GM18499 (cell line): ENCODE measurements around the gene HEYL.

Experiments used
- ATAC-seq: cut with Tn5 transposase; IDR thresholded peaks from one replicate; pipeline ENCODE4 v1.9.1; 2021; ENCODE audit warnings: moderate number of reproducible peaks; ENCODE audit not compliant: insufficient read depth, unreplicated experiment

HEYL gene

DNA sequence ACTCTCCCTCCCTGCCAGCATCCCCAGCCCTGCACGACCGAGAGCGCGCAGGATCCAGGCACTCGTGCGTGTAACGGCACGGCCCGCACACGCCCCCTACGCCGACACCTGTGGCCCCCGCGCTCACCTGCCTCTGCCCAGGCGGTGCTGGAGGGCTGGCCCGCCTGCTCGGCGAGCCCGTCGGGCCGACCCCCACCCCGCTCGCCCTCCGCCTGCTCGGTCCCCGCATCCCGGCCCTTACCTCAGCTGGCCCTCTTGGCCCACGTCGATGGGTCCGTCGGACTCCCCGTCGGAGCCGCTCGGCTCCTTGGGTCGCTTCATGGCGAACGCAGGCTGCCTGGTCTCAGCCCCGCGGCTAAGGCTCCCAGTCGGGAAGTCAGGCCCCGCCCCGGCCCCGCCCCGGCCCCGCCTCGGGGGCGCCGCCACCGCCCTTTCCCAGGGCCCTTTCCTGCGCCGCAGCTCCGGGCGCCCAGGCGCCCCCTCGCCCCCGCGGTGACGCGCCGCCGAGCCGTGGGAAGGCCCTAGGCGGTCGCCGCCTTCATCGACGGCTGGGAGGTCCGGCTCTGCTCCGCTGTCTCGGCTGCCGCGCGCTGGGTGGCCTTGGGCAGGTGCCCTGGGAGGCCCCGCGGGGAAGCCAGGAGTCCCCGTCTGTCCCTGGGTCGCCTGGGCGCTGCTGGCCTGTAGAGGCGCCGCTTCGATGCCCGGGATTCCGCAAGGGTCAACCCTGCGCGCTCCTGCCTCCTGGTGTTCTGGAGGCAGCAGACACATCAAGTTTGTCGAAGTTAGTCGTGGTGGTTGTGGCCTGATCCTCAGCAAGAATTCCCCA is at the start of gene HEYL:
TSS of gene HEYL (minus strand) at position 339 of the 826 bp plus-strand sequence. CDS start at position 321, 18 bp downstream.
- ATAC-seq: no peak

DNA sequence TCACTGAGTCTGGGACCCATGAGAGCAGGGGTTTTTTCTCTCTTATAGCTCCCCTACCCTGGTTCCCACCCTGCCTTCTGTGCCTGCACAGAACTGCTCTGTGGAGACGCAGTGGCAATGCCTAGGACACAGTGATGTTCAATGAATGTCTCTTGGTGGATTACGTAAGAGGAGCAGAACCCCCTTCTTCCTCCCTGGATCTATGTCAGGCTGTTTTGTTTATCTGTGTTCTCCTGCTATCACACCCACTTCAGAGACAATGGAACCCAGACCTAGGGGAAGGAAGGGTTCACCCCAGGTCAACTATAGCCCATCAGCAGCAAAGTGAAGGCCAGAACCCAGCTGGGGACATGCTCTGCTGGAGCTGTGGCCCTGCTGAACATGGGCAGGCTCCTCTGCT is 49.8 kb upstream of the HEYL start:
- no peak for ATAC-seq

DNA sequence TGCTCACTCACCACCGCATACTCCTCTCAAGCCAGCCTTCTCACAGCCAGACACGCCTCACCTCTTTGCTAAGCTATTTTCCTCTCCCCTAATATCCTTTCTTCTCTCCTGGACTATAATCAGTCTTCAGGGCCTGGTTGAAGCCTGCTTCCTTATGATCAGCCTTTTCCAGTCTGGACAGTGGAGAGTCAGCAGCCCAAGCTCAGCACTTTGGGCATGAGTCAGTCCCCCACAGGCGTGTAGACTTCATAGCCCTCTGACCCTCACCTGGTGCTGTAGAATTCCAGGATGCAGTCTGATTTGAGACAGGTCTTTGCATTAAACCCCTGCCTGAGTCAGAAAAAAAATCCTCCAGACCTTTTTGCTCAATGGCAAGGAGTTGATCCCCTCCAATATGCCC is 49.3 kb upstream of the HEYL start:
- ATAC-seq: no peak

DNA sequence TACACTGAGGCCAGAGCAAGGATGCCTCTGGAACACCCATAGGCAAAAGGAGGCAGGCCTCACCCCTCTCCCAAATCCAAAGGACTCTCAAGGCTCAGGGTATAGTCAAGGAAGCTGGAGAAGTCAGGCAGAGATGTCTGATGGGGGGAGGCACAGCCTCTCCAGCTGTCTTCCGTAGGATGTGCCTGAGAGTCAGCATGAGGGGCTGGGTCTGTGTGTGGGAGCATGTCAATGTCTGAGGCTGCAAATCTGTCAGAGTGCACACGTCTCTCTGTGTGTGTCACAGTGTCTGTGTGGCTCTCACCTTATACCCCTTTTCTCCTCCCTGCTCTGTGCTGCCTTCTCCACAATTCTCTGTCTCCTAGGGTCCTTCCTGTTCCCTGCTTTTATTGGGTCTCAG is 47.8 kb upstream of the HEYL start:
- no peak for ATAC-seq

DNA sequence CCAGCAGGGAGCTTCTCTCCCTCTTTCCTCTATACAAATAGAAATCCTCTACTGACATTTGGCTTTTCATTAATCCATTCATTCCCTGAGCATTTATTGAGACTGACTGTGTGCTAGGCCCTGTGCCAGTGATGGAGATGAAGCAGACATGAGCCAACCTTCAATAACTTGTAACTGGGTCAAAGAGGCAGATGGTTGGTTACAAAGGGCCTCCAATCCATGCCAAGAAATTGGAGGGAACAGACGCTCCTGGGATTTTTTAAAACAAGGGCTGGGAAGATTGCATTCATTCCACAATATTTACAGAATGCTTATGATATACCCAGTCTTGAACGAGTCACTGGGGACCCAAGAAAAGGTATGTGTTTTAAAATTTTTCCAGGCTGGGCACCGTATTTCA is 45.6 kb upstream of the HEYL start:
- no peak for ATAC-seq

DNA sequence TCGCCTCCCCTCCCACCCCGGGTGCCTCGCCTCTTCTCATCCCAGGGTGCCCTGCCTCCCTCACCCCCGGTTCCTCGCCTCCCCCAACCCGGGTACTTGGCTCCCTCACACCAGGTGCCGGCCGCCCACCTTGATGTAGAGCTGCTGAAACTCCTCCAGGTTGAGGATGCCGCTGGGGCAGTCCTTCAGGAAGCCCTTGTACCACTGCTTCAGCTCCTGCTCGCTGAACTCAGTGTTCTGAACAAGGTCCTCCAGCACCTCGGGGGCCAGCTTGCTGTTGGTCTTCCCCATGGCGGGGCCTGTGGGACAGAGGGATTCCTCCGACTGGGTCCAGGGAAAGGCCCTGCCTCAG is 44.8 kb upstream of the HEYL start:
- ATAC-seq: no peak

DNA sequence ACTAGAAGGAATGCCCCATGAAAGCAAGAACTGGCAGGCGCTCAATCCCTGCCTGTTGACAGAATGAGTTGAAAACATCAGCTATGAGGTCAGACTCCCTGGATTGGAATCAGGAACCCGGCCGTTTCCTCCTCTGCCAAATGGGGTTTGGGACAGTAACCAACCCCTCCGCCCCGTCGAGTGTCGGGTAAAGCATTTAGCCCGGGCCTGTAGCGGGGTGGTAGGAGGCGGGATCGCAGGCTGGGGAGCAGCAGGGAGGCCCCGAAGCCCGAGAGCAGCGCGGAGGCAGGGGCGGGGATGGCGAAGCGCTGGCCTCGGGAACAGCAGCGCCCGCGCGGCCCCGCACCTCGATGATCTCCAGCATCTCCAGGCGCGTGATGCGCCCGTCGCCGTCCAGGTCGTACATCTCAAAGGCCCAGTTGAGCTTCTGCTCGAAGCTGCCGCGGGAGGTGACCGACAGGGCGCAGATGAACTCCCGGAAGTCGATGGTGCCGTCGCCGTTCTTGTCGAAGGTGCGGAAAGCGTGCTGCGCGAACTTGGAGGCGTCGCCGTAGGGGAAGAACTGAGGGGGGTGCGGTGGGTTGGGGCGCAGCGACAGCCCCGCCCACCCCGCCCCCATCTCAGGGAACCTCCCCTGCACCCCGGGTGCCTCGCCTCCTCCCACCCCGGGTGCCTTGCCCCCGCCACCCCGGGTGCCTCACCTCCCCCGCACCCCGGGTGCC is 44.3 kb upstream of the HEYL start:
- ATAC-seq: no peak

DNA sequence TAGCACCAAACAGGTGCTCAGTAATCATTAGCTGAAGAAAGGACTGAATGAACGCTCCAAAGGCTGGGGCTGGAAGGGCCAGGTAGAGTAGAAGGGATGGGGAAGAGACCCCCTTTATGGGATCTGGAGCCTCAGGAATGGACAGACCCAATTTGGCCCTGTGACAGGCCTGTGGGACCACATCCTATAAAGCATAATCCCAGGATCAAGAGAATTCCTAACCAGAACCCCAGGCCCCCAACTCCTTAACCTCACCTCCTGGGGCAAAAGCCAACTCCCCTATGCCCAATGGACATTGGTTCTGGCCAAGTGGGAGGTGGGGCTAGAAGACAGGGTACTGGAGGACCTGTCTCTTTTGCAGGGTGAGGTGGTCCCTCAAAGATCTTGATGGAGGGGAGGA is 42.6 kb upstream of the HEYL start:
- ATAC-seq: no peak

DNA sequence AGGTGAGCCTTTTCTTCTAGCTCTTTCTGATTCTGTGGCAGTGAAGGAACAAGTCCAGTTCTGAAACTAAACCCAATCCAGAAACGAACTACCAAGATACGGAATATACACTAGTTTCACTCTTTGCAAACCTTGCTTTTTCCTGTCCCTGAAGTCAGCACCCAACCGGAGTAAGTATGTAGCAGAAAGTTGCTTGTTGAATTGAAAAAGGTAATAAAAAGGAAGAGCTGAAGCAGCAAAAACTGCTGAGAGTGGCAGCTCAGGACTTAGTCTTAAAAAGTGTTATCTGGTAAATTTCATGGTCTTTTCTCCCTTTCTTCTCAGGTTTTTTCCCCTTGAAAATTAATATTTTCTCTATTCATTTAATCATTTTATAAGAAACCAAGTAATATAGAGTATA is 41.9 kb upstream of the HEYL start:
- ATAC-seq: no peak

DNA sequence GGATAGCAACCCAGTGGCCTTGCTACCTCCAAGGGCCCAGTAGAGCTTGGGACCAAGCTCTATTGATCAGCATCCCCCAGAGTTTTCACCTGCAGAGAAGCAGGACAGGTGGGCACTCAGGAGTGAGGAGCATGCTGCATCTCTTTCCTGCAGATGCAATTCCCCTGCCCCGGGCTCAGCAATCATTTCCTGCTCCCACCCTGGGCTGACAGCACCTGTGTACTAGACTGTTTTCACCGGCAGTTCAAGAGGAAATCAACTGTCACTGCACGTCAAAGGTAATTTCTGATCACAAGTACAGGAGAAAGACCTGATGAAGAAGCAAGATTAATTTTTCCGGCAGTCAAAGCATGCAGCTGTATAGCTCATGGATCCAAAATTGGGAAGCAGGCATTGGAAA is 41.3 kb upstream of the HEYL start:
- no peak for ATAC-seq

DNA sequence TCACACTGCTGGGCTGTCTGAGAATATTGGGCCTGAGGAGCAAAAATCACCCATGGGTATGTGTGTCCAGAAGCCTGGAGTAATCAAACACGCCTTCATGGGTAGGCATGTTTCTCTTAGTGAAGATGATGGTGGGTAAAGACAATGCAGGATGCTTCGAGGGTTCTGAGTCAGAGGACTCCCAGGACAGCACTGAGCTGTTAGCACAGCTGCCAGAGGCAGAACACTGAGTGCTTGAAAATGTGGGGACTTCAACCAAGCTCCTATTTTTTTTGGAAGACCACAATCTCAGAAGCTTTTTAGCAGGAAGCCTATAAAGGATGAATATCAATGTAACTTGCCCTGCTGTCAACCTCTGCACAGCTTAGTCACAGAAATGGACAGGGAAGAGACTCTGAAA is 40.4 kb upstream of the HEYL start:
- no peak for ATAC-seq

DNA sequence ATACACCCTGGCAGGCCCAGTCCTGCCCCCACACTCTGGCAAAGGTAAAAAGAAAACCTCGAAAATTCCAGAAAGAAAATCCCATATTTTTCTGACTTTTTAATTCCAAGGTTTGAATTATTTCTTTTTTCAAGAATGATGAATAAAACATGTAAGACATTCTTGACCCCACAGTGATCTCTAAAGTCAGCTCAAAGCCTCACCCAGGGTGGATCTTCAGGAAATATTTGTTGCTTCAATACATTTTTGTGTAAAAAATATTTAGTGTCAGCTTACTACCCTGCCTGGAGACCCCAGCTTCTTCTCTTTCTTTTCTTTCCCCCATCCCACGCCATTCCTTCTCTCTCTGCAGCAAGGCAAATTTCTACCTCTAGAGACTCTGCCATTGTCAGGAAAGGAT is 39.4 kb upstream of the HEYL start:
- no peak for ATAC-seq

DNA sequence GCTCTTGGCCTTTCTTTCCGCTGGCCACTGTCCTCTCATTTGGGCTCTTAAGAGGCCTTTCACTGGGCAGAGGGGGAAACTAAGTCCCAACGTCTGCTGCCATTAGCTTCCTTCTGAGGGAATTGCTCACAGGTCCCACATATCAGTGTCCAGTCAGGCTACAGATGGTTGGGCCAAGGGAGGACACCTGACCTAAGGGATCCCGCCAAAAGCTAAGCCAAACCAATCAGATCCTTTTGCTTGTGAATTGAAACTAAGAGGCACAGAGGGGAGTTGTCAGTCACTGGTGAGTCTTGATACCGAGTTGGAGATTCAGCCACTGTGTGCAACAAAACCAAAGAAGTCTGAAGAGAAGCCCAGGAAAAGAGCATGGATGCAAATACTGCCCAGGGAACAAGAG is 38.2 kb upstream of the HEYL start:
- no peak for ATAC-seq

DNA sequence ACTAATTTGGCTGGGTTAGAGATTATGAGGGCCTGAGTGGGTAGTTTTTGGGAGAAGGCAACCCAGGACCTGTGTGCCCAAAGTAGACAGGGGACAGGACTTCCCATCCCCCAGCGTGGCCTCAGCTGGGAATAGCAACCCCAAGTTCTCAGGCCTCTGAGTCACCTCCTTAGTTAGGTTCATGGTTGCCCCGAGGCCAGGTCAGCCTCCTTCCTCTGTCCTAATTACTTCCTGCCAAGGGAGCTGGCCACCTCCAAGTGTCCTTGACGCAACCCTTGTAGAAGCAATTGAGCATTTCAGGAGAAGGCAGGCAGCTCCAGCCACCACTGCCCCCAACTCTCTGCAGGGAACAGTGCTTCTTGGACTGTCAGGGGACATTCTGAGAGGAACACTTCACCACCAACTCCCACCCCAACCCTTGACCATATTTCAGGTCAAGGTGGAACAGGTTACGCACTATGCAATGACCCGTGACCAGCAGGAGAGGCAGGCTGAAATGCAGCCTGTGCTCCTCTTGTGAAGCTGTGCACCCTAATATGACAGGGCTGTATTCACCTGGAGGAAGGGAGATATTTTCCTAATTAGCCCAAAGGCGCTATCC is 37.6 kb upstream of the HEYL start:
- no peak for ATAC-seq

DNA sequence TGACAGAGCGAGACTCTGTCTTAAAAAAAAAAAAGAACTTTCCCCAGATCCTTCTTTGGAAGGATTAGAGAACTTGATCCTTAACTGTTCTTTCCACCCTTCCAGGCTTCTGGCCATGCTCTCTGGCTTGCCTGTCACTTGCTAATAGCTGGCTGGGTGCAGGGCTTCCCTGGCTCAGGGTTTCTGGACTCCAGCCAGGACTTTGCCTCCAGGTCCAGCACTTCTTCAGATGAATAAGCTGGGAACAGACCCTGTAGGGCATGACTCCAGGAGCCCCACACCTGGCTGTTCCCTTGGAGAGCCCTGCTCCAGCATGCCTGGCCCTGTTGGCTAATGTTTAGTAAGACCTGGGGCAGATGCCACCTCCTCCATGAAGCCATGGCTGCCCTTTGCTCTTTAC is 35.8 kb upstream of the HEYL start:
- no peak for ATAC-seq

DNA sequence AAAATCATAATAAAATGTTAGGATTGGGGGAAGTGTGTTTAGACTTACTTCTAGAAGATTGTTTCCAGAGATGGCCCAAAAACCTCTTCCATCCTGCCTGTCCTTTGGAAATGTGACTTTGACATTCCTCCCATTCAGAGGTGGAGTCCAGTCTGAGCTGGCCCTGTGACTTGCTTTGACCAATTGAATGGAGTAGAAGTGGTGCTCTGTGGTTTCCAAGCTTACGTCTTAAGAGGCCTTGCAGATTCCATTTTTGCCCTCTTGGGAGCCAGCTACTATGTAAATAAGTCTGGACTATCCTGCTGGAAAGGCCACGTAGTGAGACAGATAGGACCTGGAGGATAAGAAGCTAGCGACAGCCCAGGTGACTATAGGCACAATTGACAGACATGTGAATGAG is 33.8 kb upstream of the HEYL start:
- no peak for ATAC-seq

DNA sequence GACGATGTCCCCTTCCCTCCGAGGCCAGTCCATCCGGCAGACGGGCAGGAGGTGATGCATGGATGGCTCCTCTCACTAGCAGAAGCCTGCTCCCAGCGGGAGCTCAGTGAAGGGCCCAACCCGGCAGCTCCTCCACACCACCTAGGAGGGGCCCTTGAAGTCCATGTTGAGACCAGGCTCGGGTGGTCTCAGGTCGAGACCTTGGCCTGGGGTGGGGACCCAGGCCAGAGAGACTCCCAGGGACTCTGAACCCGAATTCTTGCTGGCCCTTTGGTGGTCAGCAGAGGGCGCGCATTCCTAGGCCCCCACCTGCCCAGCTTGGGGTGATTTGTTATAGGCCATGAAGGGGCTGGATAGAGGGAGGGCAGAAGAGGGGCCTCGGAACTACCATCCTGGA is 33.1 kb upstream of the HEYL start:
- no peak for ATAC-seq

DNA sequence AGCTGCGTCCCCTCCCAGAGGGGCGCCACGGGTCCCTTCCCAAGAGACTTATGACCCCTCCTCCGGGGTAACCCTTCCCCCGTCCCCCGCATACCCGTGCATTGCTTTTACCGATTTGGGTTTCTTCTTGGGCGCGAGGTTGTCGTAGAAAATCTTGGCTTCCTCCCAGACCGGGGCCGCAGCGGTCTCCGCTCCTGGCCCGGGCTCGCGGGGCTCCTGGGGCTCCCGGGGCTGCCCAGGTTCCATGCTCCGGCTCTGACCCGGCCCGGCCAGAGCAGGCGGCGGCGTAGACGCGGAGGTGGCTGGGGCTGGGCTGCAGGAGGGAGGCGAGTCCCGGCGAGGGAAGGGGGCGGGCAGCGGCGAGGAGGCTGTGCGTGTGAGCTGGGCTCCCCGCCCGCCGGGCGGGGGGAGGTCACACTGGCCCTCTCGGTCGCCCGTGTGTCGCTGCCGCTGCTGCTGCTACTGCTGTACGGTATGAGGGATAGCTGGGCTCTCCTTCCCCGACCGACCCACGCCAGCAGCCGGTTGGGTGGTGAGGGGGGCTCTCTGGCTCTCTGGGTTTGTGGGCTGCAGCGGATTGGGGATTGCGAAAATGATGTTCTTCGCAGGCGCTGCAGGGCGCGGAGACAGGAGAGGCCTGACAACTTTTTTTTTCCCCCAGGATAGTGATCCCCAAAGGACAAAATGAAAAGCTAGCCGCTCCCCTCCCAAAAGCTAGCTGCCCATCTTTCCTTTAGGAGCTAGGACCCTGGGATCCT is 32.5 kb upstream of the HEYL start, which contains the start of gene NT5C1A:
TSS of gene NT5C1A (minus strand) at position 315 of the 758 bp plus-strand sequence. CDS start at position 246, 69 bp downstream.
- no peak for ATAC-seq

DNA sequence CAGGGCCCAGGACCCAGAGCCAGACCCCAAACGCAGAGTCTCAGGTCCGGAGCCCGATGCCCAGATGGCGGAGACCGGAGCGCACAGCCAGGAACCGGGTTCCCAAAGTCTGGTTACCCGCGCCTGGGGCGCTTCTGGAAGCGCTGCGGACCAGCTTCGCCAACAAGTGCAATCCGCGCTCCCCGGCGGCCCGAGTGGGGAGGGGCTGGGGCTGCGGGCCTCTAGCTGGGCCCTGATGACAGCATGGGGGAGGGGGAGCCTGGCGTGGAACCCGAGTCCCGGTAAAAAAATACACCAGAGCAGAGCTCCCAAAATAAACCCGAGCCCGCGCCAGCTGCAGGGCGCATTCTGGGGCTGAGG is 32.0 kb upstream of the HEYL start:
- no peak for ATAC-seq

DNA sequence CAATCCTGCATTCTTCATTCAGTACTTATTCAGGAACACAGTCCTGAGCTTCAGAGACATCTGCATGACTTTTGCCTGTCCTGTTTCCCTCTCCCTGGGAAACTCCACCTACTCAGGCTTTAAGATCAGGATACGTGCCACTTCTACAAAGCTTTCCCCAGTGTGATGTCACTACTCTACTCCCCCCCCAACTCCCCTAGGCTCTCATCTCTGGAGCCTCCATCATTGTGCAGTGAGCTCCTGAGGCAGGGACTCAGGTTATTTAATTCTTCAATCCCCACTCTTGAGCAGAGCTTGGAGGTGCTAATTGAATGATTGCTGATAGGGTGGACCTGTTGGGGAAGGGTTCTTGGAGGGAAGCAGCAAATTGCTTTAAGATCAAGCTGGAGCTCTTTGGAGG is 31.2 kb upstream of the HEYL start:
- no peak for ATAC-seq

DNA sequence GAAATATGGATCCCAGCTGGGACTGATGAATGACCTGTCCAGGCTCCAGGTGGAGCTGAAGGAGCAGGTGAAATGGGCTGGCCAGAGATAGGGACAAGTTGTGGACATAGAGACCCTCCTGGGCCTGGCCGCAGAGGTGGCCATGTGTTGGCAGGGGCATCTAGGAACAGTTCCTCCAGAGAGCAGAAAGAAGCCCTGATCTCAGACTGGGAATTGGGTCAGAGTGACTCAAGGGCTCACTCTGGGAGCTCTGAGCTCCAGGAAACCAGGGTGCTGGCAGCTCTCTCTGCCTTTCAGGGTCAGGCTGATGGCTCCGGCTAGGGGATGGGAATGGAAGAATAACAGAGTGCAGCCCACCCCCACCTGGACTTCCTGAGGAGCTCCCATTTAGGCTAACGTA is 29.5 kb upstream of the HEYL start:
- ATAC-seq: no peak
